Tibial artery (tissue), 4 donors: Measurements from ENCODE around the gene TNS1.
A peak's percentile ranks its signal among the peaks of the same experiment; 100 is the strongest.
"Not testable (repeated sequence)": the region's sequence is repeated elsewhere in the genome, so short reads cannot be mapped to it uniquely, and the experiment has no call there.

Source experiments
- DNase-seq, 2 donors: peaks; one replicate each; pipeline ENCODE4 v3.0.0-alpha.2; 2019
- H3K27ac ChIP-seq, 2 donors: fragments of 200-600 bp; sonication (generic) in 1 of 2; 1 replicate in 1 of 2; 2 replicates in 1 of 2; pipeline ENCODE4 v1.5.1; 2018 to 2019; ENCODE audit warnings: mild to moderate bottlenecking in 1 of 2
- H3K27me3 ChIP-seq, 2 donors: fragments of 200-600 bp; sonication (generic) in 1 of 2; one replicate each; pipeline versions ENCODE4 v1.5.1 to v1.6.0; 2016 to 2019
- H3K36me3 ChIP-seq, 3 donors: fragments of 200-600 bp; sonication (generic) in 2 of 3; one replicate each; pipeline ENCODE4 v1.5.1; 2016 to 2019; ENCODE audit warnings: mild to moderate bottlenecking in 2 of 3
- H3K4me1 ChIP-seq, 4 donors: fragments of 200-600 bp; sonication (generic) in 2 of 4; 1 replicate in 3 of 4; 2 replicates in 1 of 4; pipeline ENCODE4 v1.5.1; 2016 to 2019
- H3K4me3 ChIP-seq, 2 donors: fragments of 200-600 bp; sonication (generic) in 1 of 2; 1 replicate in 1 of 2; 2 replicates in 1 of 2; pipeline ENCODE4 v1.5.1; 2018 to 2019; ENCODE audit warnings: mild to moderate bottlenecking in 2 of 2
- H3K9me3 ChIP-seq, 3 donors: fragments of 200-600 bp; sonication (generic) in 1 of 3; one replicate each; pipeline ENCODE4 v1.5.1; 2016 to 2019
- intact Hi-C: fragments of 100-400 bp; cut with DNase I; formaldehyde crosslinking; loops from one replicate; pipeline ENCODE4 v1.15.0; 2023; ENCODE audit warnings: low total_unique reads
- TF ChIP-seq, protein P1 (sequence below), 2 experiments: fragments of 200-600 bp in 1 of 2; fragments of 450-650 bp in 1 of 2; IDR thresholded peaks; one replicate each; pipeline ENCODE4 v1.5.1; 2017 to 2019; ENCODE audit warnings: antibody characterized with exemption in 2 of 2, mild to moderate bottlenecking in 1 of 2, moderate library complexity in 1 of 2

TNS1 gene

DNA sequence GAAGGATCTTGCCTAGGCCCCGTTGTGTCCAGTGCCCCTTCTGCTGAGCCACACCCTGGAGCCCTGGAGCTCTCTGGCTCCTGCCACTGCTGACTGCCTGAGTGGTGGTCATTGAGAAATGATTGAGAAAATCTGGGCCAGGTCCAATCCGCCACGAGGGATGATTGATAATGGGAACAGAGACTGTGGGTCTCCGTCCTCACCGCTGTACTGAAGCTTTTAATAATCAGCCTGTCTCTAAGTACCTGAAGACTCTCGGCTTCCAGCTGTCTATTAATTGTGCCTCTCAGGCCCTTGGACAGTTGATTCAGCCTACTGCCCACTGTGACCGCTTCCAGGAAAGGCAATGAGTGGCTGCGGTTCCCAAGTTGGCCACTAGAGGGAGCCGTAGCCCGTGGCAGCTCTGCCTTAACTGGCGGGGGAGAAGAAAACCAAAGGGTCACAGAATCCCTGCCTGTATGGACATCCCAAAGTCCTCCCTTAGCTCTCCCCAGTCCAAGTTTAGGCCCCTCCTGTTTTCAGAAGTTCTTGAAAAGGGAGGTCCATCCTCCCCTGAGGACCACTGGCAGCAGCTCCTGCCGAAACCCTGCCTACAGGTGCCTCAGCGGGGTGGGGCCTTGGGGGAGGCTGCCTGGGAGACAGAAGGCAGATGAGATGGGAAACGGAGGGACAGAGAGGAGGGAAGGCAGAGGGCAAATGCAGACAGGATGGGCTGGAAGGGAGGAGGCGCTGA is 213.6 kb downstream of the TNS1 start:
- TF ChIP-seq, protein P1, sequence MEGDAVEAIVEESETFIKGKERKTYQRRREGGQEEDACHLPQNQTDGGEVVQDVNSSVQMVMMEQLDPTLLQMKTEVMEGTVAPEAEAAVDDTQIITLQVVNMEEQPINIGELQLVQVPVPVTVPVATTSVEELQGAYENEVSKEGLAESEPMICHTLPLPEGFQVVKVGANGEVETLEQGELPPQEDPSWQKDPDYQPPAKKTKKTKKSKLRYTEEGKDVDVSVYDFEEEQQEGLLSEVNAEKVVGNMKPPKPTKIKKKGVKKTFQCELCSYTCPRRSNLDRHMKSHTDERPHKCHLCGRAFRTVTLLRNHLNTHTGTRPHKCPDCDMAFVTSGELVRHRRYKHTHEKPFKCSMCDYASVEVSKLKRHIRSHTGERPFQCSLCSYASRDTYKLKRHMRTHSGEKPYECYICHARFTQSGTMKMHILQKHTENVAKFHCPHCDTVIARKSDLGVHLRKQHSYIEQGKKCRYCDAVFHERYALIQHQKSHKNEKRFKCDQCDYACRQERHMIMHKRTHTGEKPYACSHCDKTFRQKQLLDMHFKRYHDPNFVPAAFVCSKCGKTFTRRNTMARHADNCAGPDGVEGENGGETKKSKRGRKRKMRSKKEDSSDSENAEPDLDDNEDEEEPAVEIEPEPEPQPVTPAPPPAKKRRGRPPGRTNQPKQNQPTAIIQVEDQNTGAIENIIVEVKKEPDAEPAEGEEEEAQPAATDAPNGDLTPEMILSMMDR (IDR thresholded peaks at IDR 0.05) = peak; percentile 98
- peaks cover 0 to 31% (median 10%) of the 10 kb centered on the region in 4 donors for H3K4me1 ChIP-seq
- peak; percentile 79 to 90 for DNase-seq
- peaks cover 26 to 44% (median 42%) of the 10 kb centered on the region in 3 donors for H3K36me3 ChIP-seq
- H3K4me3 ChIP-seq = peak overlapping the region in 1 of 2 donors; percentile 20
- peak overlapping the region; percentile 58 to 62 for H3K27ac ChIP-seq
- no peaks in the 10 kb centered on the region for H3K27me3 ChIP-seq
- intact Hi-C loops = loop anchor here (5.0 to 10.0 kb wide), 3 partner anchors 98 to 276 kb away; partner anchors contain the start of gene RUFY4
- no peaks in the 10 kb centered on the region for H3K9me3 ChIP-seq

DNA sequence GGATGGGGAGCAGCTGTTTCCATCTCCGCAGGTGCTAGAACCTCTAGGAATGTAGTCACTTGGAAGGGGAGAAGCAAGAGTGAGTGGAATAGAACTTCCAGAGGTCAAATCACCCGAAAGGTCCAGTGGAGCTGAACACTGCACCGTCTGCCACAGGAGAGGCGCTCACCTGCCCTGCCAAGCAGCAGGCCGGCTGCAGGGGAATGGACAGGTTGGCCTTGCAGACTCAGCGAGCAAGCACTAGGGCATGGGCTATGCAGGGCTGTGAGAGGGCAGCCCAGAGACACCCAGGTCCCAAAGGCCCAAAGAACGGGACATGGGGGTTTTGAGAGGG is 214.2 kb downstream of the TNS1 start:
- Histone ChIP-seq H3K9me3 (no peaks in the 10 kb centered on the region), H3K36me3 (peaks cover 26 to 44% (median 42%) of the 10 kb centered on the region in 3 donors), H3K4me3 (no peak overlapping the region), H3K4me1 (peaks cover 0 to 25% (median 5%) of the 10 kb centered on the region in 4 donors), H3K27me3 (no peaks in the 10 kb centered on the region), H3K27ac (peak overlapping the region; percentile 58 to 62)
- no peak for DNase-seq
- intact Hi-C loops = loop anchor here (5.0 to 10.0 kb wide), 3 partner anchors 99 to 276 kb away; partner anchors contain the start of gene RUFY4
- TF ChIP-seq, protein P1 (IDR thresholded peaks at IDR 0.05) = no peak

DNA sequence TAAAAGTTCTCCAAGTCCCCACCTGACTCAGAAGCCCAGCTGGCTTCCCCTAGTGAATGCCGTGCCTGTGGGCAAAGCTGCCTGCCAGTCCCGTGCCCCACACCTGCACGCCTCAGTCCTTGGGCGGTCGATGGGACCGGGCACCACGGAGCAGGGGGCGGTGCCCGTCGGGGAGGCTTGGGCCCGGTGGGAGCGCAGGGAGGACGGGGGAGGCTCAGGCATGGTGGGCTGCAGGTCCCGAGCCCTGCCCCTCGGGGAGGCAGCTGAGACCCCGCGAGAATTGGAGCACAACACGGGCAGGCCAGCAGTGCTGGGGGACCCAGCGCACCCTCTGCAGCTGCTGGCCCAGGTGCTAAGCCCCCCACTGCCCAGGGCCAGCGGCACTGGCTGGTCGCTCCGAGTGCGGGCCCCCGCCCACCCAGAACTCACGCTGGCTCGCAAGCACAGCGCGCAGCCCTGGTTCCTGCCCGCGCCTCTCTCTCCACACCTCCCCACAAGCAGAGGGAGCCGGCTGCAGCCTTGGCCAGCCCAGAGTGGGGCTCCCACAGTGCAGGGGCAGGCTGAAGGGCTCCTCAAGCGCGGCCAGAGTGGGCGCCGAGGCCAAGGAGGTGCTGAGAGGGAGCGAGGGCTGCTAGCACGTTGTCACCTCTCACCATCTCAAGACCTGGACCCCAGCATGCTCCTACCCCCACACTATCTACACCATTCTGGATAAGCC is 215.5 kb downstream of the TNS1 start:
- H3K27ac ChIP-seq = no peak overlapping the region
- H3K4me1 ChIP-seq = peaks cover 0 to 18% (median 3%) of the 10 kb centered on the region in 4 donors
- no peak overlapping the region for H3K4me3 ChIP-seq
- DNase-seq = peak in 1 of 2 donors; percentile 68
- peaks cover 26 to 44% (median 33%) of the 10 kb centered on the region in 3 donors for H3K36me3 ChIP-seq
- no peaks in the 10 kb centered on the region for H3K9me3 ChIP-seq
- TF ChIP-seq, protein P1 (IDR thresholded peaks at IDR 0.05) = no peak
- H3K27me3 ChIP-seq = no peaks in the 10 kb centered on the region
- intact Hi-C loops = loop anchor here (5.0 to 10.0 kb wide), 3 partner anchors 100 to 277 kb away; partner anchors contain the start of gene RUFY4

DNA sequence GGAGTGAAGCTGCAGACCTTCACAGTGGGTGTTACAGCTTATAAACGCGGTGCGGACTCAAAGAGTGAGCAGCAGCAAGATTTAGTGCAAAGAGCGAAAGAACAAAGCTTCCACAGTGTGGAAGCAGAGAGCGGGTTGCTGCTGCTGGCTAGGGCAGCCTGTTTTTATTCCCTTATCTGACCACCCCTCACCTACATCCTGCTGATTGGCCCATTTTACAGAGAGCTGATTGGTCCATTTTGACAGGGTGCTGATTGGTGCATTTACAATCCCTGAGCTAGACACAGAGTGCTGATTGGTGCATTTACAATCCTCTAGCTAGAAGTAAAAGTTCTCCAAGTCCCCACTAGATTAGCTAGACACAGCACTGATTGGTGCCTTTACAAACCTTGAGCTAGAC is 216.2 kb downstream of the TNS1 start:
- Histone ChIP-seq H3K36me3 (peaks cover 32 to 44% (median 40%) of the 10 kb centered on the region in 3 donors), H3K4me1 (peaks cover 0 to 18% (median 3%) of the 10 kb centered on the region in 4 donors)
- not testable (repeated sequence) for H3K4me3 ChIP-seq, H3K27me3 ChIP-seq, DNase-seq, H3K9me3 ChIP-seq, H3K27ac ChIP-seq
- intact Hi-C loops = loop anchor here (5.0 to 10.0 kb wide), 3 partner anchors 101 to 278 kb away; partner anchors contain the start of gene RUFY4

DNA sequence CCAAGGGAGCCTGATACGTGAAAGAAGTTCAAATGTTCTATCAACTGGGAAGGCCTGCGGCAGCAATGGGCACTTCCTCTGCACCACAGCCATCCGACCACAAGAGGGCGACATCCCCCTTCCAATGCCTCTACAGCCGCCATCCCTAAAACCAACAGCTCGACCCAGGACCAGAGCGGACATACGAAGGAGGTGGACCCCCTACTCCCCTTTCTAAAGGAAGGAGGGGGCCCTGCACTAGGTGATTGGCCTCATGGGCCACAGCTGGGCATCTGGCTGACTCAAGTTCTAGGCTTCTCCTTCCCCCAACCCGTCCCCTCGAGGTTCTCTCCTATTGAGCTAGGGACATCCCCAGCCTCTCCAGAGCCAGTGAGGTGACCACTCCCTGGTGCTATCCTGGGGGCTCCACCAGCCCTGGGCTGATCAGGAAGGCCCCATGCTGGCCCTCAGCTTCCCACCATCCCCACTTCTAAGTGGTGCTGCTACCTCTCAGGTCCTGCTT is 217.2 kb downstream of the TNS1 start:
- H3K4me3 ChIP-seq = no peak overlapping the region
- DNase-seq = peak; percentile 83 to 89
- H3K27ac ChIP-seq = peak overlapping the region; percentile 32 to 60
- H3K36me3 ChIP-seq = peaks cover 35 to 41% (median 38%) of the 10 kb centered on the region in 3 donors
- H3K27me3 ChIP-seq = no peaks in the 10 kb centered on the region
- H3K9me3 ChIP-seq = no peaks in the 10 kb centered on the region
- intact Hi-C loops = loop anchor here (5.0 to 10.0 kb wide), 3 partner anchors 102 to 279 kb away; partner anchors contain the start of gene RUFY4
- H3K4me1 ChIP-seq = peaks cover 0 to 11% (median 3%) of the 10 kb centered on the region in 4 donors
- TF ChIP-seq, protein P1 (IDR thresholded peaks at IDR 0.05) = peak; percentile 95 to 97
